Stimulated activated naive B cell treated with anti-CD40 and anti-IgM and Interleukin-4, amounts not matched to agents 10 μg/mL and 1 μg/mL and 100 μg/mL, for 72 hours (primary cell): ENCODE results near the gene RALGPS1.

ENCODE experiments used
- ATAC-seq, 2 donors: fragments of 150-1000 bp; cut with Tn5 transposase; replicated peaks; 2 replicates each; pipeline ENCODE4 v1.10.0; 2021; ENCODE audit warnings: moderate library complexity in 1 of 2
- DNase-seq: peaks from one replicate; pipeline ENCODE4 v3.0.0; 2021
- H3K27ac Mint-ChIP-seq: one replicate; pipeline ENCODE4 v1.8.0; 2022; ENCODE audit warnings: mild to moderate bottlenecking, mixed read lengths
- H3K27me3 Mint-ChIP-seq, 2 donors: one replicate each; pipeline ENCODE4 v1.8.0; 2022; ENCODE audit warnings: mixed read lengths in 2 of 2
- H3K36me3 Mint-ChIP-seq, 2 donors: one replicate each; pipeline ENCODE4 v1.8.0; 2022; ENCODE audit warnings: mixed read lengths in 2 of 2, mild to moderate bottlenecking in 1 of 2
- H3K4me1 Mint-ChIP-seq, 2 donors: one replicate each; pipeline ENCODE4 v1.8.0; 2022; ENCODE audit warnings: mixed read lengths in 2 of 2, mild to moderate bottlenecking in 1 of 2
- H3K4me3 Mint-ChIP-seq, 2 donors: one replicate each; pipeline ENCODE4 v1.8.0; 2022; ENCODE audit warnings: mild to moderate bottlenecking in 2 of 2, mixed read lengths in 2 of 2, moderate library complexity in 1 of 2
- H3K9me3 Mint-ChIP-seq, 2 donors: one replicate each; pipeline ENCODE4 v1.8.0; 2022; ENCODE audit warnings: mixed read lengths in 2 of 2, mild to moderate bottlenecking in 1 of 2

The RALGPS1 gene

GRCh38 chr9:126980231-126980630 is 65.6 kb downstream of the RALGPS1 start:
- Mint-ChIP-seq H3K4me1 (peaks cover 7 to 11% of the 10 kb centered on the region in 2 donors), H3K4me3 (no peak overlapping the region), H3K36me3 (peaks cover 15 to 22% of the 10 kb centered on the region in 2 donors), H3K27ac (no peak overlapping the region), H3K9me3 (peaks cover 4 to 10% of the 10 kb centered on the region in 2 donors), H3K27me3 (no peaks in the 10 kb centered on the region)
- DNase-seq (no peak), ATAC-seq (no peak)

- ATAC-seq (no peak), DNase-seq (no peak)
- H3K27me3 Mint-ChIP-seq = no peaks in the 10 kb centered on the region
- H3K36me3 Mint-ChIP-seq = peaks cover 14 to 20% of the 10 kb centered on the region in 2 donors
- H3K4me1 Mint-ChIP-seq = peaks cover 15 to 18% of the 10 kb centered on the region in 2 donors
- H3K9me3 Mint-ChIP-seq = peaks cover 4 to 10% of the 10 kb centered on the region in 2 donors
- H3K4me3 Mint-ChIP-seq = no peak overlapping the region
- H3K27ac Mint-ChIP-seq = no peak overlapping the region
These were observed 66.6 kb downstream of the RALGPS1 start for GRCh38 chr9:126981218-126981617.

- Mint-ChIP-seq H3K36me3 (peaks cover 13 to 17% of the 10 kb centered on the region in 2 donors), H3K4me1 (peaks cover 25 to 26% of the 10 kb centered on the region in 2 donors), H3K27ac (no peak overlapping the region), H3K27me3 (no peaks in the 10 kb centered on the region), H3K9me3 (peaks cover 4 to 10% of the 10 kb centered on the region in 2 donors), H3K4me3 (no peak overlapping the region)
- ATAC-seq = no peak
- DNase-seq = no peak
These were observed 67.8 kb downstream of the RALGPS1 start for GRCh38 chr9:126982215-126983002.

- peaks cover 25 to 32% of the 10 kb centered on the region in 2 donors for H3K4me1 Mint-ChIP-seq
- no peak overlapping the region for H3K27ac Mint-ChIP-seq
- peaks cover 7% of the 10 kb centered on the region in 2 donors for H3K27me3 Mint-ChIP-seq
- peaks cover 11 to 14% of the 10 kb centered on the region in 2 donors for H3K36me3 Mint-ChIP-seq
- H3K4me3 Mint-ChIP-seq = no peak overlapping the region
- peaks cover 4 to 10% of the 10 kb centered on the region in 2 donors for H3K9me3 Mint-ChIP-seq
- no peak for DNase-seq
- no peak for ATAC-seq
These were observed 69.2 kb downstream of the RALGPS1 start for GRCh38 chr9:126983767-126984166.

GRCh38 chr9:126984969-126985368 is 70.4 kb downstream of the RALGPS1 start:
- Mint-ChIP-seq H3K4me1 (peaks cover 25 to 32% of the 10 kb centered on the region in 2 donors), H3K36me3 (peaks cover 12 to 22% of the 10 kb centered on the region in 2 donors), H3K4me3 (no peak overlapping the region), H3K27ac (no peak overlapping the region), H3K9me3 (peaks cover 4 to 10% of the 10 kb centered on the region in 2 donors), H3K27me3 (peaks cover 7 to 10% of the 10 kb centered on the region in 2 donors)
- DNase-seq = no peak
- no peak for ATAC-seq

- Mint-ChIP-seq H3K36me3 (peaks cover 19 to 32% of the 10 kb centered on the region in 2 donors), H3K4me3 (peak overlapping the region; percentile 7 to 34), H3K4me1 (peaks cover 25 to 32% of the 10 kb centered on the region in 2 donors), H3K27ac (peak overlapping the region; percentile 49), H3K9me3 (peaks cover 4 to 9% of the 10 kb centered on the region in 2 donors), H3K27me3 (peaks cover 7 to 10% of the 10 kb centered on the region in 2 donors)
- DNase-seq = peak; percentile 82
- ATAC-seq = peak; percentile 96 to 97
These were observed 71.4 kb downstream of the RALGPS1 start for GRCh38 chr9:126985870-126986498.

GRCh38 chr9:126986506-126986951 is 71.9 kb downstream of the RALGPS1 start:
- Mint-ChIP-seq H3K27ac (no peak overlapping the region), H3K27me3 (peaks cover 7 to 10% of the 10 kb centered on the region in 2 donors), H3K9me3 (peaks cover 3 to 7% of the 10 kb centered on the region in 2 donors), H3K36me3 (peaks cover 17 to 36% of the 10 kb centered on the region in 2 donors), H3K4me3 (no peak overlapping the region), H3K4me1 (peaks cover 25 to 32% of the 10 kb centered on the region in 2 donors)
- no peak for DNase-seq
- ATAC-seq = peak in 1 of 2 donors; percentile 18

- peaks cover 5 to 7% of the 10 kb centered on the region in 2 donors for H3K9me3 Mint-ChIP-seq
- peaks cover 19 to 43% of the 10 kb centered on the region in 2 donors for H3K36me3 Mint-ChIP-seq
- peaks cover 7 to 17% of the 10 kb centered on the region in 2 donors for H3K27me3 Mint-ChIP-seq
- no peak overlapping the region for H3K4me3 Mint-ChIP-seq
- ATAC-seq = no peak
- no peak overlapping the region for H3K27ac Mint-ChIP-seq
- DNase-seq = no peak
- peaks cover 18 to 23% of the 10 kb centered on the region in 2 donors for H3K4me1 Mint-ChIP-seq
These were observed 74.3 kb downstream of the RALGPS1 start for GRCh38 chr9:126988857-126989256.

GRCh38 chr9:126989847-126990842 is 75.6 kb downstream of the RALGPS1 start:
- peaks cover 5 to 7% of the 10 kb centered on the region in 2 donors for H3K9me3 Mint-ChIP-seq
- H3K27me3 Mint-ChIP-seq = peaks cover 7 to 17% of the 10 kb centered on the region in 2 donors
- ATAC-seq (no peak), DNase-seq (no peak)
- peaks cover 18 to 21% of the 10 kb centered on the region in 2 donors for H3K4me1 Mint-ChIP-seq
- peaks cover 19 to 43% of the 10 kb centered on the region in 2 donors for H3K36me3 Mint-ChIP-seq
- H3K4me3 Mint-ChIP-seq = no peak overlapping the region
- no peak overlapping the region for H3K27ac Mint-ChIP-seq

GRCh38 chr9:126991183-126991582 is 76.6 kb downstream of the RALGPS1 start:
- H3K36me3 Mint-ChIP-seq = peaks cover 23 to 43% of the 10 kb centered on the region in 2 donors
- no peak for ATAC-seq
- H3K4me1 Mint-ChIP-seq = peaks cover 10 to 14% of the 10 kb centered on the region in 2 donors
- H3K27me3 Mint-ChIP-seq = peaks cover 7 to 17% of the 10 kb centered on the region in 2 donors
- peaks cover 5 to 7% of the 10 kb centered on the region in 2 donors for H3K9me3 Mint-ChIP-seq
- no peak overlapping the region for H3K4me3 Mint-ChIP-seq
- no peak overlapping the region for H3K27ac Mint-ChIP-seq
- DNase-seq = no peak

- H3K27ac Mint-ChIP-seq = no peak overlapping the region
- H3K4me1 Mint-ChIP-seq = peaks cover 0 to 6% of the 10 kb centered on the region in 2 donors
- no peak overlapping the region for H3K4me3 Mint-ChIP-seq
- peaks cover 23 to 43% of the 10 kb centered on the region in 2 donors for H3K36me3 Mint-ChIP-seq
- peaks cover 7 to 17% of the 10 kb centered on the region in 2 donors for H3K27me3 Mint-ChIP-seq
- DNase-seq = no peak
- peaks cover 7% of the 10 kb centered on the region in 2 donors for H3K9me3 Mint-ChIP-seq
- no peak for ATAC-seq
These were observed 77.8 kb downstream of the RALGPS1 start for GRCh38 chr9:126992427-126992826.

- Mint-ChIP-seq H3K36me3 (peaks cover 0 to 5% of the 10 kb centered on the region in 2 donors), H3K27me3 (no peaks in the 10 kb centered on the region), H3K9me3 (peaks cover 0 to 6% of the 10 kb centered on the region in 2 donors), H3K4me3 (no peak overlapping the region), H3K4me1 (peaks cover 0 to under 1% of the 10 kb centered on the region in 2 donors), H3K27ac (no peak overlapping the region)
- DNase-seq (no peak), ATAC-seq (no peak)
These were observed 84.9 kb downstream of the RALGPS1 start for GRCh38 chr9:126999315-127000068.
